DND-41 (cell line): Measurements from ENCODE around the gene STARD7.

Experiments used
- ATAC-seq: fragments of 200-7000 bp; cut with Tn5 transposase; 3 replicates; pipeline ENCODE4 v1.9.1; 2021; ENCODE audit warnings: low read depth; ENCODE audit not compliant: insufficient read depth
- DNase-seq: peaks from one replicate; pipeline ENCODE4 v3.0.0-alpha.2; 2020
- H2AFZ ChIP-seq: 2 replicates; pipeline ENCODE4 v1.6.0; 2012; ENCODE audit warnings: low read depth, low read length
- H3K27ac ChIP-seq: 2 replicates; pipeline ENCODE4 v1.5.1; 2012; ENCODE audit warnings: low read length, inconsistent platforms
- H3K27me3 ChIP-seq: fragments of 200-600 bp; sonication (generic); 2 replicates; pipeline ENCODE4 v1.6.0; 2012; ENCODE audit warnings: low read length, mild to moderate bottlenecking, inconsistent platforms; ENCODE audit not compliant: insufficient read depth, poor library complexity
- H3K36me3 ChIP-seq: 2 replicates; pipeline ENCODE4 v1.5.1; 2012; ENCODE audit warnings: low read length, inconsistent platforms; ENCODE audit not compliant: insufficient read depth
- H3K4me1 ChIP-seq: 2 replicates; pipeline ENCODE4 v1.5.1; 2012; ENCODE audit warnings: mild to moderate bottlenecking, low read length; ENCODE audit not compliant: insufficient read depth
- H3K4me2 ChIP-seq: 2 replicates; pipeline ENCODE4 v1.6.0; 2012; ENCODE audit warnings: mild to moderate bottlenecking, moderate library complexity, low read length, inconsistent platforms; ENCODE audit not compliant: insufficient read depth
- H3K4me3 ChIP-seq, 2 experiments: fragments of 200-600 bp in 1 of 2; shearing (Covaris generic) in 1 of 2; 2 replicates each; pipeline ENCODE4 v1.5.1; 2012 to 2016; ENCODE audit warnings: inconsistent platforms in 2 of 2, low read length in 2 of 2, mild to moderate bottlenecking in 2 of 2, low read depth in 1 of 2, moderate library complexity in 1 of 2
- H3K79me2 ChIP-seq: 2 replicates; pipeline ENCODE4 v1.6.0; 2012; ENCODE audit warnings: low read length, inconsistent platforms; ENCODE audit not compliant: insufficient read depth
- H3K9ac ChIP-seq: 2 replicates; pipeline ENCODE4 v1.6.0; 2012; ENCODE audit warnings: low read depth, mild to moderate bottlenecking, inconsistent platforms, low read length, moderate library complexity
- H3K9me3 ChIP-seq: 2 replicates; pipeline ENCODE4 v1.5.1; 2012; ENCODE audit warnings: low read length, moderate library complexity, mild to moderate bottlenecking, inconsistent platforms; ENCODE audit not compliant: insufficient read depth, severe bottlenecking
- H4K20me1 ChIP-seq: 2 replicates; pipeline ENCODE4 v1.6.0; 2012; ENCODE audit warnings: low read length; ENCODE audit not compliant: insufficient read depth
- EZH2 ChIP-seq: IDR thresholded peaks from 3 replicates; pipeline ENCODE4 v1.6.1; 2012; ENCODE audit warnings: borderline replicate concordance, low read depth, mild to moderate bottlenecking, moderate library complexity, low read length, inconsistent platforms; ENCODE audit not compliant: severe bottlenecking
- TF ChIP-seq, protein P1 (sequence below): IDR thresholded peaks from 2 replicates; pipeline ENCODE4 v1.5.1; 2012; ENCODE audit warnings: borderline replicate concordance, low read length, moderate library complexity, mild to moderate bottlenecking; ENCODE audit not compliant: poor library complexity, severe bottlenecking; ENCODE audit errors: extremely low read depth

Gene STARD7

DNA sequence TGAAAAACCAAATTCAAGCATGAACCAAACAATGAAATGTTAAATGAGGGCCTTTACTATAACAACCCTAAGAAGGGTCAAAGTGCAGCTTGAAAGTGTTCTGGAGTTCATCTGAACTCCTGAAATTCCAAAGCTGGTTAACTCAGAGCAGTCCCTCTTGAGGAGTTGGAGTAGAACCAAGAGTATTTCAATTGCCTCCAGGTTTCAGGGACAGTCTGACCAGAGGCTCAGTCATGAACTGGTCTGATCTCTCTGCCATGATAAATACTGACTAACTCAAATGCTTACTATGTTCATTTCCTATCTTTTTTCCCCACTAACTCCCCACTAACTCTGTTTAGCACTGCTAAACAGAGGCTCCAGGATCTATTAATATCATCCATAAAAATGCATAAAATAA, 2.7 kb downstream of the STARD7 start:
- peak overlapping the region in 1 of 2 experiments; percentile 36; a peak in 1 of 4 replicates for H3K4me3 ChIP-seq
- DNase-seq (no peak), ATAC-seq (no peak)
- H3K27me3 ChIP-seq, result no peaks in the 10 kb centered on the region
- no peak overlapping the region for H2AFZ ChIP-seq
- peaks cover 45% of the 10 kb centered on the region for H3K4me1 ChIP-seq
- H3K79me2 ChIP-seq, result peaks cover 90% of the 10 kb centered on the region
- H3K9ac ChIP-seq, result peak overlapping the region; percentile 32
- TF ChIP-seq, protein P1, sequence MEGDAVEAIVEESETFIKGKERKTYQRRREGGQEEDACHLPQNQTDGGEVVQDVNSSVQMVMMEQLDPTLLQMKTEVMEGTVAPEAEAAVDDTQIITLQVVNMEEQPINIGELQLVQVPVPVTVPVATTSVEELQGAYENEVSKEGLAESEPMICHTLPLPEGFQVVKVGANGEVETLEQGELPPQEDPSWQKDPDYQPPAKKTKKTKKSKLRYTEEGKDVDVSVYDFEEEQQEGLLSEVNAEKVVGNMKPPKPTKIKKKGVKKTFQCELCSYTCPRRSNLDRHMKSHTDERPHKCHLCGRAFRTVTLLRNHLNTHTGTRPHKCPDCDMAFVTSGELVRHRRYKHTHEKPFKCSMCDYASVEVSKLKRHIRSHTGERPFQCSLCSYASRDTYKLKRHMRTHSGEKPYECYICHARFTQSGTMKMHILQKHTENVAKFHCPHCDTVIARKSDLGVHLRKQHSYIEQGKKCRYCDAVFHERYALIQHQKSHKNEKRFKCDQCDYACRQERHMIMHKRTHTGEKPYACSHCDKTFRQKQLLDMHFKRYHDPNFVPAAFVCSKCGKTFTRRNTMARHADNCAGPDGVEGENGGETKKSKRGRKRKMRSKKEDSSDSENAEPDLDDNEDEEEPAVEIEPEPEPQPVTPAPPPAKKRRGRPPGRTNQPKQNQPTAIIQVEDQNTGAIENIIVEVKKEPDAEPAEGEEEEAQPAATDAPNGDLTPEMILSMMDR, result no peak
- no peak for TF ChIP-seq EZH2
- H3K4me2 ChIP-seq, result peak overlapping the region; percentile 45
- H4K20me1 ChIP-seq, result peaks cover 68% of the 10 kb centered on the region
- H3K9me3 ChIP-seq, result no peaks in the 10 kb centered on the region
- H3K36me3 ChIP-seq, result peaks cover 20% of the 10 kb centered on the region
- no peak overlapping the region for H3K27ac ChIP-seq

DNA sequence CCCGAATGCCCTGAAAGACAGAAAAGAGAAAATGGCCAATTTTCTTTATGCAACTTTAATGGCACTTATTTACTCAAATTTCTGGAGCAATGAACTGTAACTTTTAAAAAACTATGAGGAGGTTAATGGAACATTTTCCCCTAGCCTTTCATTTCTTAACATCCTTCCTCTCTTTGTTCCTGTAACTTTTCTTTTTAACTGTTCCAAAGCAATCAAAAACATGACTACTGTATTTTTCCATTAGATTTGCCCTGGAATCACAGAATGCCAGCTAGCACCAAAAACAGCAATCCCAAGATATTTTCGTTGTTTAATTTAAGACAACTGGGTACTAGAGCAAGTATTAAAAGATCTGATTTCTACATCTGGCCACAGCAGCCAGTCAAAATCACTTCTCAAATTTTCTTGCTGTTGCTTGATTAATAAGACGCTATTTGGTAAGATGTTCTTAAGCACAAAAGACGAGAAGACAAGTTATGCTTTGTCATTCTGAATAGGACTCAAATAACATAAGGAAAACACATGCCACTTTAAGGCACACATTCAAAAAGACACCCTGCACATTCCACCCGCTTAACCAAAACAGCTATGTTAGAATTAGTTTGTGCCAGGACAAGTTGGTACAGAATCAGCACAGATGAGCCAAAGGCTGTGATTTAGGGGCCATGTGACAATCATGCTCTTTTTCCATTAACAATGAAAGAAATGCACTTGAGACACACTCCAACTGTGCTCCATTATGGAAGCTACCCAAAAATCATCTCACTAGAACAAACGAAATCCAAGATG, 3.6 kb downstream of the STARD7 start:
- peaks cover 40% of the 10 kb centered on the region for H3K4me1 ChIP-seq
- no peak for TF ChIP-seq EZH2
- TF ChIP-seq, protein P1, result no peak
- H3K4me2 ChIP-seq, result peak overlapping the region; percentile 45
- no peak for DNase-seq
- H3K36me3 ChIP-seq, result peaks cover 21% of the 10 kb centered on the region
- no peak overlapping the region for H3K9ac ChIP-seq
- H4K20me1 ChIP-seq, result peaks cover 75% of the 10 kb centered on the region
- no peak overlapping the region for H3K27ac ChIP-seq
- ATAC-seq, result no peak
- peaks cover 95% of the 10 kb centered on the region for H3K79me2 ChIP-seq
- H3K4me3 ChIP-seq, result no peak overlapping the region; a peak in 1 of 4 replicates
- H3K27me3 ChIP-seq, result no peaks in the 10 kb centered on the region
- H2AFZ ChIP-seq, result no peak overlapping the region
- H3K9me3 ChIP-seq, result no peaks in the 10 kb centered on the region

DNA sequence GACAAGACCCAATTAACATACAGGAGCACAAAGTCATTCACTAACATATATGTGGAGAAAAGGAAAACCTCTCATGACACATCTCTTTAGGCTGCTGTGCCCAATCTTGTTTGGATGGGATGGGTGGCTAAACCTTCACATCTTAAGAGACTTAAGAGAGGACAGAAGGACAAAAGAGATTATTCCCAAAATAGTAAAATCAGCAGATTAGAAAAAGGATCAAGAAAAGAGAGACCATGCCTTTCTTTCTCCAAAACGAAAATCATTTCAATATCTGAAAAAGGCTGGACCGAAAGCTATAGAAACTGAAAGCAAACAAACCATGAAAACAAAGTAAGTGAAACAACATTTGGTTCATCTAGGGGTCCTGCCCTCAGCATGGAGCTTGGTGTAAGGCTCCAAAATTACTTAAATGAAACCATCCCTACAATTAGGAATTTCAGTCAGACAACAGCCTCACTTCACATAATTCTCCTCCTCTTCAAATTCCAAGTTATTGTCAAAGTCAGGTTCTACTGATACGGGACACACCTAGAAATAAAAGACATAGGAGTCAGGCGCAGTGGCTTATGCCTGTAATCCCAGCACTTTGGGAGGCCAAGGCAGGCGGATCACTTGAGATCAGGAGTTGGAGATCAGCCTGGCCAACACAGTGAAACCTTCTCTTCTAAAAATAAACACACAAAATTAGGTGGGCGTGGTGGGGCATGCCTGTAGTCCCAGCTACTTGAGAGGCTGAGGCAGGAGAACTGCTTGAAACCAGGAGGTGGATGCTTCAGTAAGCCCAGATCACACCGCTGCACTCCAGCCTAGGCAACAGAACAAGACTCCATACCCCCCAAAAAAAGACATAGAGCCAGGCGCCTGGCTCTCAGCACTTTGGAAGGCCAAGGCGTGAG, 5.2 kb downstream of the STARD7 start:
- H3K9me3 ChIP-seq, result no peaks in the 10 kb centered on the region
- no peak overlapping the region for H2AFZ ChIP-seq
- no peak overlapping the region for H3K4me3 ChIP-seq
- DNase-seq (no peak), ATAC-seq (no peak)
- no peak overlapping the region for H3K27ac ChIP-seq
- H3K27me3 ChIP-seq, result no peaks in the 10 kb centered on the region
- peaks cover 89% of the 10 kb centered on the region for H4K20me1 ChIP-seq
- peak overlapping the region; percentile 31; the same call in 1 of the 2 replicates for H3K4me2 ChIP-seq
- H3K79me2 ChIP-seq, result peaks cover 99% of the 10 kb centered on the region
- H3K9ac ChIP-seq, result no peak overlapping the region
- peaks cover 31% of the 10 kb centered on the region for H3K4me1 ChIP-seq
- H3K36me3 ChIP-seq, result peaks cover 23% of the 10 kb centered on the region
- TF ChIP-seq, protein P1, result no peak
- no peak for TF ChIP-seq EZH2
